AG08395 (cell line): ENCODE data around the gene LCP2.

Experiments used
- DNase-seq: peaks from one replicate; pipeline ENCODE4 v3.0.0; 2012; ENCODE audit warnings: mixed read lengths, low spot score

Gene LCP2

GRCh38 chr5:170216257-170216864, 81.2 kb downstream of the LCP2 start:
- peak; percentile 71 for DNase-seq

DNA sequence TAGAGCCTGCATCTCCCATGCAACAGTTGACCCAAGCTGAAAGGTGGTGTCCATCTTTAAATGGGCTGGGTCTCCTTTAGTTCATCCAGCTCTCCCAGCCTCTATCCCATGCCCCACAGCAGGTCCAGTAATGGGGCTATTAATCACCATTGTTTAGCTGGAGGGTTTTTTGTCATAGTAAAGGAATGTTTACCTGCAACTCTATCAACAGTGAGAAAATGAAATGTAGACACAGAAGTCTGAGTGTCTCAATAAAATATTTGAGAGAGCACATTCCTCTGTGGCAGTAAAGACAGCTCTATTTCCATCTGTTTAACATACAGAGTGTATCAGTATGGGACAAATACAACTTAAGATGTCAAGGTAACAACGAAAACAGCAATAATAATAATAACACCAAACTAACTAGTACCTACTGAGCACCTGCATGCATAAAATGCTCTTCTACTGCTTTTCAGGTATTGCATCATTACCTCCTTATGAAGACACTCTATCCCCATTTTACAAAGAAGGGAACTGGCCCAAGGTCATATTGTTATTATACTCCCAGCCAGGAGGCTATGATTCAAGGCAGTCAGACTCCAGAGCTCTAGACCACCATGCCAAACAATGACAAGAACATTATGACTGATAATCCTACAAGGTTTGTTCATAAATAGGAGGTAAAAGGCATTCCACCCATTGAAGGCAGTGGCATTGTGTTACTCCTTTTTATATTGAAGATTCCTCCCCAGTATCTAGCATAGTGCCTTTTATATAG, 85.8 kb downstream of the LCP2 start:
- DNase-seq, result no peak

DNA sequence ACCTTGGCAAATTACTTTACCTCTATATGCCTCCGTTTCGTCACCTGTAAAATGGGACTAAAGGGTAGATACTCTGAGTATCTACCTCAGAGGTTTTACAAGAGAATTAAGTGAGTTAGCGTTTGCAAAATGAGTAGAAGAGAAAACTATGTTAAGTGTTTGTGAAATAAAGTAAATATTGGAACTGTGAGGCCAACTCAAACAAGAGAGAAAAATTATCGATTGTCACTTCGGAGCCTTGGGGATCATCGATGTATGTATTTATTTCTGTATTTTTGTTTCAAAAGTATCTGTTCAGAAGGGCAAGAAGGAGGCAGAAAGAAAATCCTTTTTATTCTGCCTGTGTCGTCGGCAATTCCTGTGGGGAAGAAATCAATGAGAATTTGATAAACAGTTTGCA, 90.6 kb downstream of the LCP2 start:
- DNase-seq, result no peak

GRCh38 chr5:170206216-170206615, 91.4 kb downstream of the LCP2 start:
- no peak for DNase-seq

DNA sequence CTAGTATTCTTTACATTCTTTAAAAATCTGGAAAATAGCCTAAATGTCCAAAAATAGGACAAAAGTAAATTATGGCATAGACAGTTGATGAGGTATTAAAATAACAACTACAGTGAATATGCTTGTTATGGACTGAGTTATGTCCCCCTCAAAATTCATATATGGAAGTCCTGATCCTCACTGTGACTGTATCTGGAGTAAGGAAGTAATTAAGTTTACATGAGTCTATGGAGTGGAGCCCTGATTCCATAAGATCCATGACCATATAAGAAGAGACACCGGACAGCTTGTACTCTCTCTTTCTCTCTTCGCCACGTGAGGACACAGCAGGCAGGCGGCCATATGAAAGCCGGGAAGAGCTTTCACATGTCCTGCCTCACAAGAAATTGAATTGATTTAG, 93.4 kb downstream of the LCP2 start:
- no peak for DNase-seq

GRCh38 chr5:170202117-170202516, 95.5 kb downstream of the LCP2 start:
- DNase-seq, result no peak

DNA sequence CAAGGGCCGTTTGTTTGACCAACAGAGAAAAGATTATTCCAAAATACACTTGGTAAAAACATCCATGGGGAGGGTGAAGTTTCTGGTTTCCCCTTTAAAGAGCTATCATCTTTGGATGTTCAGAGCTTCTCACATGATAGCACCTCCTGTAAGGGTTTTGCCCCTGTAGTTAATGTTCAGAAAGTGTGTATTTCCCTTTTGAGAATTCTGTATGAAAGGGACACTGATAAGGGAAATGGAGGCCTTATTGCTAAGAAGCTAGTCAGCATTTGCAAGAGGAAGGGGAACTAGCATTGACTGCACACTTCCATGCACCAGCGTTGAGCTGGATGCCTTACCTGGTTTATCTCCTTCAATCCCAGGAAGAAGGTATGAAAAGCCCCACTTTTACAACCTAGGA, 96.3 kb downstream of the LCP2 start:
- no peak for DNase-seq

GRCh38 chr5:170200876-170201275, 96.7 kb downstream of the LCP2 start:
- DNase-seq, result no peak
